NCI-H1694 (cell line): ENCODE data around the gene ZNF618.

Experiments
- DNase-seq: peaks from one replicate; lab custom pipeline; 2025; lab: John Stamatoyannopoulos, UW

ZNF618 gene

GRCh38 chr9:113885183-113886025 lies 9.3 kb downstream of the ZNF618 start:
- no peak for DNase-seq

GRCh38 chr9:113886026-113886369 lies 9.9 kb downstream of the ZNF618 start:
- DNase-seq = no peak

GRCh38 chr9:113886466-113886865 lies 10.4 kb downstream of the ZNF618 start:
- no peak for DNase-seq

GRCh38 chr9:113886933-113887332 lies 10.8 kb downstream of the ZNF618 start:
- no peak for DNase-seq

GRCh38 chr9:113887436-113887835 lies 11.3 kb downstream of the ZNF618 start:
- DNase-seq = no peak

- no peak for DNase-seq
These were observed 12.2 kb downstream of the ZNF618 start for GRCh38 chr9:113888336-113888735.

GRCh38 chr9:113888976-113889375 lies 12.9 kb downstream of the ZNF618 start:
- no peak for DNase-seq

- DNase-seq = no peak
These were observed 14.6 kb downstream of the ZNF618 start for GRCh38 chr9:113890704-113891103.

GRCh38 chr9:113892861-113893491 lies 16.9 kb downstream of the ZNF618 start:
- no peak for DNase-seq

GRCh38 chr9:113894166-113894565 lies 18.1 kb downstream of the ZNF618 start:
- no peak for DNase-seq

- no peak for DNase-seq
These were observed 19.4 kb downstream of the ZNF618 start for GRCh38 chr9:113895526-113895925.

GRCh38 chr9:113896713-113897112 lies 20.6 kb downstream of the ZNF618 start:
- no peak for DNase-seq

- no peak for DNase-seq
These were observed 22.0 kb downstream of the ZNF618 start for GRCh38 chr9:113898151-113898550.

GRCh38 chr9:113898596-113898995 lies 22.5 kb downstream of the ZNF618 start:
- DNase-seq = no peak

GRCh38 chr9:113899205-113899604 lies 23.1 kb downstream of the ZNF618 start:
- DNase-seq = no peak

GRCh38 chr9:113901221-113901688 lies 25.1 kb downstream of the ZNF618 start:
- peak; percentile 61 for DNase-seq

- DNase-seq = no peak
These were observed 27.5 kb downstream of the ZNF618 start for GRCh38 chr9:113903514-113904077.

- no peak for DNase-seq
These were observed 30.5 kb downstream of the ZNF618 start for GRCh38 chr9:113906411-113907110.

- DNase-seq = no peak
These were observed 31.2 kb downstream of the ZNF618 start for GRCh38 chr9:113907282-113907681.

GRCh38 chr9:113909421-113909820 lies 33.3 kb downstream of the ZNF618 start:
- DNase-seq = no peak

GRCh38 chr9:113910036-113910639 lies 34.0 kb downstream of the ZNF618 start:
- no peak for DNase-seq
